ENCODE measurements around the gene CYP24A1.

The CYP24A1 gene

GRCh38 chr20:54204063-54204462 is 30.3 kb upstream of the CYP24A1 start:
- FAIRE-seq (peak; percentile 49), DNase-seq (ENCODE audit: insufficient read length, low spot score) (no peak)

- DNase-seq (ENCODE audit: insufficient read length, low spot score) (no peak), FAIRE-seq (no peak)
Measured at GRCh38 chr20:54203281-54203680, 29.5 kb upstream of the CYP24A1 start.

GRCh38 chr20:54201268-54201846 is 27.6 kb upstream of the CYP24A1 start:
- FAIRE-seq = no peak
- no peak for DNase-seq (ENCODE audit: insufficient read length, low spot score)

GRCh38 chr20:54200487-54201267 is 26.9 kb upstream of the CYP24A1 start:
- no peak for FAIRE-seq

GRCh38 chr20:54199721-54200176 is 26.0 kb upstream of the CYP24A1 start:
- DNase-seq (ENCODE audit: insufficient read length, low spot score) (peak; percentile 87), FAIRE-seq (peak; percentile 94)

More at GRCh38 chr20:54200487-54201267, 26.9 kb upstream of the CYP24A1 start:
- DNase-seq (ENCODE audit: insufficient read length, low spot score) = no peak

GRCh38 chr20:54199283-54199682 is 25.5 kb upstream of the CYP24A1 start:
- DNase-seq (ENCODE audit: insufficient read length, low spot score) (no peak), FAIRE-seq (no peak)

GRCh38 chr20:54197621-54198604 is 24.1 kb upstream of the CYP24A1 start:
- DNase-seq (ENCODE audit: insufficient read length, low spot score) (peak; percentile 83), FAIRE-seq (peak; percentile 92)

GRCh38 chr20:54195483-54196472 is 22.0 kb upstream of the CYP24A1 start:
- peak; percentile 94 for FAIRE-seq
- no peak for DNase-seq (ENCODE audit: insufficient read length, low spot score)

GRCh38 chr20:54194724-54195438 is 21.1 kb upstream of the CYP24A1 start:
- FAIRE-seq = no peak
- no peak for DNase-seq (ENCODE audit: insufficient read length, low spot score)

GRCh38 chr20:54193817-54194216 is 20.0 kb upstream of the CYP24A1 start:
- DNase-seq (ENCODE audit: insufficient read length, low spot score) = no peak
- peak; percentile 83 for FAIRE-seq

- DNase-seq (ENCODE audit: insufficient read length, low spot score) (no peak), FAIRE-seq (no peak)
Measured at GRCh38 chr20:54190217-54190616, 16.4 kb upstream of the CYP24A1 start.

- DNase-seq (ENCODE audit: insufficient read length, low spot score) (no peak), FAIRE-seq (no peak)
Measured at GRCh38 chr20:54189630-54190029, 15.8 kb upstream of the CYP24A1 start.

- peak; percentile 92 for FAIRE-seq
Measured at GRCh38 chr20:54188132-54188849, 14.5 kb upstream of the CYP24A1 start.

GRCh38 chr20:54184904-54185626 is 11.3 kb upstream of the CYP24A1 start:
- DNase-seq (ENCODE audit: insufficient read length, low spot score) (no peak), FAIRE-seq (peak; percentile 94)

More at GRCh38 chr20:54188132-54188849, 14.5 kb upstream of the CYP24A1 start:
- DNase-seq (ENCODE audit: insufficient read length, low spot score) = no peak

- no peak for FAIRE-seq
- DNase-seq (ENCODE audit: insufficient read length, low spot score) = no peak
Measured at GRCh38 chr20:54184071-54184470, 10.3 kb upstream of the CYP24A1 start.

- no peak for DNase-seq (ENCODE audit: insufficient read length, low spot score)
- peak; percentile 20 for FAIRE-seq
Measured at GRCh38 chr20:54180931-54181330, 7.1 kb upstream of the CYP24A1 start.

GRCh38 chr20:54179946-54180345 is 6.2 kb upstream of the CYP24A1 start:
- DNase-seq (ENCODE audit: insufficient read length, low spot score) = no peak
- FAIRE-seq = peak; percentile 90

GRCh38 chr20:54178256-54178655 is 4.5 kb upstream of the CYP24A1 start:
- no peak for DNase-seq (ENCODE audit: insufficient read length, low spot score)

More at GRCh38 chr20:54178256-54178655, 4.5 kb upstream of the CYP24A1 start:
- no peak for FAIRE-seq
